Measurements from ENCODE around the gene PNPLA7. TPM values are rescaled to one million over a fixed set of nuclear protein-coding genes. Genes with fewer than 3 reads are reported as not detected.

Gene PNPLA7
- total and polyA plus RNA-seq, 2 donors (not counting 1 experiment from before 2014, with no cell fraction given): 18.7 to 29.9 TPM

GRCh38 chr9:137490532-137491186 is 59.5 kb downstream of the PNPLA7 start:
- H3K4me3 ChIP-seq (ENCODE audit: control extremely low read depth in 1 of 5, extremely low read depth in 1 of 5, insufficient read depth in 1 of 5, low read depth in 2 of 5, low read length in 4 of 5): no peak overlapping the region
- Mint-ChIP-seq H3K9me3 (ENCODE audit: insufficient read depth) (no peaks in the 10 kb centered on the region), H3K27ac (no peak overlapping the region), H3K4me3 (no peak overlapping the region), H3K4me1 (peaks cover 2% of the 10 kb centered on the region), H3K27me3 (no peaks in the 10 kb centered on the region)
- ATAC-seq (ENCODE audit: low read depth) (no peak), DNase-seq (no peak)
- intact Hi-C loops (cut with micrococcal nuclease): no loop called here
- 100% methylated on average over 2 of the region's 9 CpGs for WGBS (ENCODE audit: insufficient coverage)
- ChIA-PET CTCF (no interaction called here), POLR2A (no interaction called here)
- H4K20me1 ChIP-seq (ENCODE audit: control insufficient read depth, insufficient read depth, low read length, poor library complexity, severe bottlenecking): no peaks in the 10 kb centered on the region
- no peak overlapping the region for H3K27ac ChIP-seq (ENCODE audit: low read length in 2 of 2)
- H3K36me3 ChIP-seq (replicated peaks in 1 of 2; ENCODE audit: control extremely low read depth in 1 of 2, control insufficient read depth in 1 of 2, extremely low read depth in 1 of 2, insufficient read depth in 2 of 2, low read length in 1 of 2): peaks cover 0 to 11% of the 10 kb centered on the region in 2 experiments
- no peak overlapping the region for H3K4me2 ChIP-seq (replicated peaks; ENCODE audit: low read depth, low read length, poor library complexity, severe bottlenecking)
- H3K27me3 ChIP-seq (replicated peaks in 1 of 4; ENCODE audit: control extremely low read depth in 1 of 4, control insufficient read depth in 3 of 4, insufficient read depth in 4 of 4, low read length in 3 of 4): no peaks in the 10 kb centered on the region
- H3K9me3 ChIP-seq (ENCODE audit: control extremely low read depth in 1 of 3, control insufficient read depth in 2 of 3, insufficient read depth in 1 of 3, low read length in 2 of 3): peaks cover 0 to 17% (median 0%) of the 10 kb centered on the region in 3 donors
- H3K79me2 ChIP-seq (ENCODE audit: control insufficient read depth, insufficient read depth, low read length): no peaks in the 10 kb centered on the region
- H3K4me1 ChIP-seq (ENCODE audit: control insufficient read depth in 2 of 2, insufficient read depth in 2 of 2, low read length in 2 of 2): no peaks in the 10 kb centered on the region
- TF ChIP-seq CTCF (IDR thresholded peaks at IDR 0.05) (no peak), EZH2 (IDR thresholded peaks at IDR 0.05; ENCODE audit: borderline replicate concordance, insufficient read depth, low read depth, low read length, poor library complexity, severe bottlenecking) (no peak)
- no peak overlapping the region for H2AFZ ChIP-seq (ENCODE audit: insufficient read depth, low read depth, low read length, poor library complexity, severe bottlenecking)
- no peak overlapping the region for H3K9ac ChIP-seq (ENCODE audit: low read length)

- H3K4me3 Mint-ChIP-seq: no peak overlapping the region
- no peak for DNase-seq
- H3K9me3 Mint-ChIP-seq (ENCODE audit: insufficient read depth): no peaks in the 10 kb centered on the region
- H3K27me3 ChIP-seq (replicated peaks in 1 of 4; ENCODE audit: control extremely low read depth in 1 of 4, control insufficient read depth in 3 of 4, insufficient read depth in 4 of 4, low read length in 3 of 4): no peaks in the 10 kb centered on the region
- H3K4me2 ChIP-seq (replicated peaks; ENCODE audit: low read depth, low read length, poor library complexity, severe bottlenecking): no peak overlapping the region
- no peaks in the 10 kb centered on the region for H3K4me1 Mint-ChIP-seq
- H3K27me3 Mint-ChIP-seq: no peaks in the 10 kb centered on the region
- peaks cover 0 to 11% of the 10 kb centered on the region in 2 experiments for H3K36me3 ChIP-seq (replicated peaks in 1 of 2; ENCODE audit: control extremely low read depth in 1 of 2, control insufficient read depth in 1 of 2, extremely low read depth in 1 of 2, insufficient read depth in 2 of 2, low read length in 1 of 2)
- no peaks in the 10 kb centered on the region for H3K4me1 ChIP-seq (ENCODE audit: control insufficient read depth in 2 of 2, insufficient read depth in 2 of 2, low read length in 2 of 2)
- H4K20me1 ChIP-seq (ENCODE audit: control insufficient read depth, insufficient read depth, low read length, poor library complexity, severe bottlenecking): no peaks in the 10 kb centered on the region
- no peak for TF ChIP-seq EZH2 (IDR thresholded peaks at IDR 0.05; ENCODE audit: borderline replicate concordance, insufficient read depth, low read depth, low read length, poor library complexity, severe bottlenecking)
- no peak for TF ChIP-seq CTCF (IDR thresholded peaks at IDR 0.05)
- ChIA-PET CTCF (no interaction called here), POLR2A (no interaction called here)
- H2AFZ ChIP-seq (ENCODE audit: insufficient read depth, low read depth, low read length, poor library complexity, severe bottlenecking): no peak overlapping the region
- WGBS (ENCODE audit: insufficient coverage): 88% methylated on average over 5 of the region's 6 CpGs
- H3K9me3 ChIP-seq (ENCODE audit: control extremely low read depth in 1 of 3, control insufficient read depth in 2 of 3, insufficient read depth in 1 of 3, low read length in 2 of 3): peaks cover 0 to 10% (median 0%) of the 10 kb centered on the region in 3 donors
- H3K27ac ChIP-seq (ENCODE audit: low read length in 2 of 2): no peak overlapping the region
- H3K9ac ChIP-seq (ENCODE audit: low read length): no peak overlapping the region
- ATAC-seq (ENCODE audit: low read depth): no peak
- no peak overlapping the region for H3K27ac Mint-ChIP-seq
- H3K4me3 ChIP-seq (ENCODE audit: control extremely low read depth in 1 of 5, extremely low read depth in 1 of 5, insufficient read depth in 1 of 5, low read depth in 2 of 5, low read length in 4 of 5): no peak overlapping the region
- no peaks in the 10 kb centered on the region for H3K79me2 ChIP-seq (ENCODE audit: control insufficient read depth, insufficient read depth, low read length)
- intact Hi-C loops (cut with micrococcal nuclease): no loop called here
These were observed 61.3 kb downstream of the PNPLA7 start for GRCh38 chr9:137488906-137489305.

Measured in B cell (primary cell).